SK-MEL-5 (cell line): ENCODE results near the gene GSX1. TPM values are rescaled to one million over a fixed set of nuclear protein-coding genes. Genes with fewer than 3 reads are reported as not detected.

Experiments used
- DNase-seq: peaks from one replicate; pipeline ENCODE4 v3.0.0-alpha.2; 2016; ENCODE audit warnings: low read depth, low spot score
- in situ Hi-C: cut with HindIII; loops from 2 replicates; pipeline ENCODE4 v1.10.0; 2016; ENCODE audit warnings: low sequenced_read_pairs, high pct_unique_total_duplicates, low pct_unique_long_range_greater_than_20kb
- small RNA-seq, 2 experiments: library from RNA; depleted of rRNA; stranded (forward); fragments of <200 nt; gene quantifications; one replicate each; pipeline ENCODE3, GENCODE V24; 2014
- total RNA-seq: library from RNA; depleted of rRNA; stranded (reverse); fragments of >200 nt; shearing (Covaris generic); gene quantifications from 2 replicates; pipeline ENCODE4 v1.2.3, GENCODE V29; 2014; rRNA removed

Gene GSX1
- total RNA-seq, 1 experiment from 2014 or later: not detected

DNA sequence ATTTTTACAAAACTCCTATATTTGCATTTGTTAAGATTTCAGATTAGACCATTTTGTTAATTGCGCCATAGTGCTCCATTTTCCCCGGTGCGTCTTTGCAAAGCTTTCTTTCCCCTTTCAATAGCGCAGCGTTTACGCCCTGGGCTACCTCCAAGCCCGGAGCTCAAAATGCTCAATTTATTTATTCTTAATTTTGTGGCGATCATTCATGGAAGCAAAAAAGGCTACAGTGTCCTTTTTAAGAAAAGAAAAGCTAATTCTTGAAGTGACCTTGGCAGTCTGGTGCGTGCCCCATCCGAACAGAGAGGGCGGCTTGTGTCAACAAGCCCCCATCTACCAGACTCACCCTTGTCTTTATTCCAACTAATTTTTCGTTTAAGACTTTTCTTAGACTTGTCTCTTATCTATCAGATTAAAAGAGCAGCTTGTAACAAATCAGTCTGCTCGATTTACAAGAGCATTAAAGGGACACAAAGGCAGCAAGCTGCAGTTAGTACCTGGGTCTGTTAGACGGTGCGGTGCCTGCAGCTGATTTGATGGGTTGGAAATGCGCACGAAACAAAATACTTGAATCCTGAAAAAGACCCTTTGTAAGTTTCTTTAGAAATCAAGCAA lies 30.1 kb downstream of the GSX1 start:
- DNase-seq: no peak
- in situ Hi-C loops: no loop called here

DNA sequence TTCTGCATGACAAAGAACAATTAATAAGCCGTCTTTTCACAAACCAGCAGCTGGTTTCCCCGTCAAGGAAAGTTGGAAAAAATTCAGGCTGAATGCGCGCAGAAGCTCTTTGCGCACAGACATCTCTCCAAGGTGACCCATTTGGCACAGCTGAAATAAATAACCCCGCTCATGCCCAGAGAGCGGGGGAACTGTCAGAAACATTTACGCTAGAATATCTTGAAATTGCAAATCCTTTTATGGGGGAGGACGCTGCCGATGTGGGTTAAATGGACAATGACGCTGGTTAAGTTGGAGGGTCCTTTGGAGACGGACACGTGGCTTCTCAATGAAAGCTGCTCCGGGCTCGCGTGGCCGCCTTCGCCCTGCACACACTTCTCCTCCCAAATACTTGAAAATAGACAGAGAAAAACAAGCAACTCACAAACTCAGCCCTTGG lies 30.6 kb downstream of the GSX1 start:
- in situ Hi-C loops: no loop called here

DNA sequence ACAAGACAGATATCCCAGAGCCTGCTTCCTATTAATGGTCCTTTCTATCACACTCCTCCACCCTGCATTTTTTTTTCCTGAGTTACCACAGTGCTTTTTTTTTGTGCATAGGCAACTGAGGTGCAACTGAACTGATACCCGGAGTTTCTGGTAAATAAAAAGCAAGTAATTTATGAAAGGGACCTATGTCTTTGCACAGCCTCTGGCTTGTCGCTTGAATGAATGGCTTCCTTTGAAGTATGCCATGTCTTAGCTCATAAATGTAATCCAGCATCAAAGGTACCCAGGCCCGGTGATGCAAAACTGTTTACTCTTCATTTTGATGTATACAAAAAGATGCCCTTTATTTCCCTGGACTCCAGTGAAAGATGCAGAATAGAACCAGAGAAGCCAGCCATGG lies 31.8 kb downstream of the GSX1 start:
- in situ Hi-C loops: no loop called here
- no peak for DNase-seq

More for the DNA sequence above, 30.6 kb downstream of the GSX1 start:
- DNase-seq: no peak

DNA sequence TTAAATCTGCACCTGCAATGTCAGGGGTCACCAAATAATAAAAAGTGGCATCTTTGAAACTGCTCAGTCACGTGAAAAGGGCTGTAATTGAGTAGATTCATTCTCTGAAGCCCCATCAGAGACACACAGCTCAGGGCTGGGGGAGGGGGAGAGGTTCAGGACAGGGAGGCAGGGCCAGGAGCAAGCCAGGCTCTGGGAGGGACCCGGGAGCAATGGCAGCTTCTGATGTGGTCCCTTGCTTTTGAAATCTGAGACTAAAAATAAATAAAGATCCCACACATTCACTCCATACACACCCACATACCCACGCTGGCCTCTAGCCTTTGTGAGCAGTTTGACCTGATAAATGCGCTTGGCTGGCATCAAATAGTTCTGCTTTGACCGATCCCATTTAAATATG lies 32.8 kb downstream of the GSX1 start:
- in situ Hi-C loops: no loop called here
- DNase-seq: no peak

DNA sequence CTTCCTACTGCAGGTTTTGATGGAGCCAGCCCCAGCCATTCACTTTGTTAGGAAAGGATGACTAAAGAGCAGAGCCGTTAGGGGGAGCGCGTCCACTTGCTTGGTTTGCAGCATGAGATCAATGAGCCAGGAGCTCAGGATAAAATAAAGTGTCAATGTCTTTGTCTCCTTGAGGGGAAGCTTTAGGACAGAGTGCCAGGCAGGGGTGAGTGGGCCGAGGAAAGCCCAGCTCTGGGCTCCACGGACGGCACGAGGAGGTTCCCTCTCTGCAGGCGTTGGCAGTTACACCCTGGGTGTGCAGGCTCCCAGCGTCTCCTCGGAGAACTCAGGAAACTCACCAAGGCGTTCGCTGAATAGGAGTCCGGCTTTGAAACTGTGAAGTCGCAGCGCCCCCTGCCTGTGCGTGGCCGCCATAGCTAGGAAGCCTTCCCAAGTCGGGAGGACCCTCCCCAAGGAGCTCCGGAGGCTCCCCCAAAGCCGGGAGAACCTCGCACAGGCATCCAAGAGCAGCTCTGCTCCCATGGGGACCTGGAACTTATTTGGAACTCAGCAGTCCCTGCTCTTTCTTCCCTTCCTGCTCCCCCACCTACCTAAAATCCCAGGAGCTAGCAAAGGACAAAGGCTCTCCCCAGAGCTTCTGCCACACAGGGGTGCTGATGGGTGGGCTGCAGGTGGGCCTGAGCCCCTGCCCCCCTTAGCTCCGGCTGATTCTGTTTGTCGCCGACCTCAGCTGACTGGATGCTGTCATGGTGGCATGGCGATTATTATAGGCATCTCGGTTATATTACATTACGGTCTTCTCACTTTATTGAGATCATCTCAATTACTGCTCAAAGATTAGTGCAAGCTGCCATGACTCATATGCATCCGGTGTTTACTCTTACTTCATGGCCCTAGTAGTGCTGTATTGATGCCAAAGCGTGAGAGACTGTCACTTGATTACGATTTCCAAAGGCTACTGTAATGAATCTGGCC lies 34.4 kb downstream of the GSX1 start:
- in situ Hi-C loops: no loop called here
- peak; percentile 89 for DNase-seq

DNA sequence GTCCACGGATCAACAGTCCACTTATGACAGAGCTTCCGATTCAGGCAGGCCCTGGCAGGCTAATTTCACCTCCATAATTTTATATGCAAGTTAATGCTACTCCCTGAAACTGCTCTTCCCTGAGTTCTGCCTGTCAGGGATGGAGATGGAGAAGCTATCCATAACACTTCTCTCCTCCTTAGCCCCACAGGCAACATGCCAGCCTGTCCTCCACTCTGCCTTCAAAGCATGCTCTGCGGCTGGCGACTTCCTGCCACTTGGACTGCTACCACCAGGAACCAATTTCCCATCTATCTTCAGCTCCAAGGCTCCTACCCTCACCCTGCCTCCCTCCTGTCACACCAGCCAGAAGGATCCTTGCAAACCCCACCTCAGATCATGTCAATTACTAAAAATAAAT lies 35.4 kb downstream of the GSX1 start:
- in situ Hi-C loops: no loop called here
- DNase-seq: no peak

DNA sequence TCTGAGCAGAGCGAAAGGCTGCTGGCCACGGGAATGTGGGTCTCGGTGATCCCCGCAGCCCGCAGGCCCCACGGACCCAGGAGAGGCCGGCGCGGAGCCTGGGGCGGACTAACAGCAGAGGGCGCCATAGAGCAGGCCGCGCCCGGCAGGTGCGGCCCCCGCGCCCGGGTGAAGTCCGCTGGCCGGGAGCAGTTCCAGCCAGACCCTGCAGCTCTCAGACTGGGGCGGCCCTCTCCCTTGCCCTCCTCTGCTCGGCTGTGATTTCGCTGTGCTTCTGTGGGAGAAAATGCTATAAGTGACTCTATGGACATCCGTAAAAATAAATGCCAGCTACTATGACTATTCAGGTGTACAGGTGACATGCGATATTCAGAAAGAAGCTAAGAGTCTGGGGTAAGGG lies 37.7 kb downstream of the GSX1 start:
- DNase-seq: peak; percentile 43
- in situ Hi-C loops: no loop called here

DNA sequence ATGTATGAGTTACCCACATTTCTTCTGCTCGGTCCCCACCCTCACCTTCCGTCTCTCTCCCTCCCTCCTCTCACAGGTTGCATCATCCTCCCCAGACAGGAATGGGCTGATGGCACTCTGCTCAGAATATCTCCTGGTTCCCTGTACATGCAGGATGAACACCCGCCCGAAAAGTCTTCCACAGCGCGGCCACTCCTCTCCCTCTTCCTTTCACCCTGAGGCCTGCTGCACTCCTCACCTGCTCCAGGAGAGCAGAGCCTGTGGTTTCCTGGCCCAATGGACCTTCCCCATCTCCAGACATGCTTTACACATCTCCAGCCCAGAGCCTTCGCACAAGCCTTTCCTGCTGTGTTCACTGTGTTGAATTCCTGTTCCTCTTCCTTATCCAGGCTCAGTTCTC lies 40.9 kb downstream of the GSX1 start:
- no peak for DNase-seq
- in situ Hi-C loops: no loop called here

DNA sequence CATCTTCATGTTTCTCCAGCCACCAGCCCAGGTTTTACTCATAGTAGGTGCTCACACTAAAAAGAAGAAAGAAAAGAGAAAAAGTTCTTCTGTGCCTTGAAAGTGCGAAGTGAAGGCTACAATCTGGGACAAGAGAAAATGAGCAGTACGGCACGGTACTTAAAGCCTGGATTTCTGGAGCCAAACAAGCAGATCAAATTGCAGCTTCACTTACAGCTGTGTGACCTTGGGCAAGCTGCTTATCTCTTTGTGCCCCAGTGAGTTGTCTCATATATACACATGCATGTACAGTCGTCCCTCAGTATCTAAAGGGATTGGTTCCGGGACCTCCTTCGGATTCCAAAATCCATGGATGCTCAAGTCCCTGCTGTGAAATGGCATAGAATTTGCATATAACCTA lies 41.8 kb downstream of the GSX1 start:
- in situ Hi-C loops: no loop called here

DNA sequence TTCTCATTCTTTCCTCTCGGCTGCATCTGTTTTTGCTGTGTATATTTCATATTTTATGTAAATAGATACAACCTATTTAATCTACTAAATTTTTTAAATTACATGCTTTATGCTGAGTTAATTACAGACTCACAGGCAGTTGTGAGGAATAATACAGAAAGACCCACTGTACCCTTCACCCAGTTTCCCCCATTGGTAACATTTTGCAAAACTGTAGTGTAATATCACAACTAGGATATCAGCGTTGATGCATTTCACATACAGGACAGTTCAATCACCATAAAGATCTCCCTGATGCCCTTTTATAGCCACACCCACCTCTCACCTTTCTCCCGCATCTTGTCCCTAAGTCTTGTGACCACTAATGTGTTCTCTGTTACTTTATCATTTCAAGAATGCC lies 43.5 kb downstream of the GSX1 start:
- in situ Hi-C loops: no loop called here
- DNase-seq: no peak

More for the DNA sequence above, 41.8 kb downstream of the GSX1 start:
- no peak for DNase-seq

DNA sequence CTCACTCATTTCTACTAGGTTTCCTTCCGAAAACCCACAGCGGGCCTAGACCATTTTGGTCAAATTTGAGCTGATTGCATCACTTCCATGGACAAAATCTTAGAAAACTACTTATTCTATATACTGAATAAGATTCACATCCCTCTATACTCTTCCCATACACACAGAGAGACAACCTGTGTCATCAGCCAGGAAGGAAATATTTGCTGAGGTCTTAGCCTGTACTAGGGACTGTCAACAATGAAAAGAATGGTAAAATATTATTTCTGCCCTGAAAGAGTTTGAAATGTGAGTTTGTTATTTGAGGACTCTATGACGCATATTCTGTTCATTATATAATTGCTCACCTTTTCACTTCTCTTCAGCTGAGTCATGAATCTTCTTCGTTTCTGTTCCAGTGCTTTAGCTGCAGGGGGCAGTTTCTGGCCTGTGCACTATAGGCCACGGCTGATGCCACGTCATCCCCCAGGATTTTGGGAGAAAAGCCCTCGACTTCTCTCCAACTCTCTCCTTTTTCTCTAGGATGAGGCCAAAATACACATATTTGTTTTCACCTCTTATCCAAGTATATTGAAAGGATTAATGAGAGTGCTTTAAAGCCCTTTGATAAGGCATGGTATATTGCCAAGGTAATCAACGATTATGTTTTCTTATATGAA lies 47.7 kb downstream of the GSX1 start:
- peak; percentile 9 for DNase-seq
- in situ Hi-C loops: no loop called here

DNA sequence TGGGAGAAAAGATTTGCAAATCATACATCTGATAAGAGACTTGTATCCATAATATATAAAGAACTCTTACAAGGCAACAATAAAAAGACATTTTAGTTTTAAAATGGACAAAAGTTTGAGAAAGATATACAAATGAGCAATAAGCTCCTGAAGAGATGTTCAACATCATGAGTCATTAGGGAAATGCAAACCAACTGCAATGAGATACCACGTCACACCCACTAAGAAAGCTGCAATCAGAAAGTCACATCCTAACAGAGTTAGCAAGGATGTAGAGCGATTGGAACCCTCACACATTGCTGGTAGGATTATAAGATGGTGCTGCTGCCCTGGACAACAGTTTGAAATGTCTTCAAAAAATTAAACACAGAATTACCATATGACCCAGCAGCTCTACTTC lies 50.3 kb downstream of the GSX1 start:
- DNase-seq: no peak
- in situ Hi-C loops: no loop called here

Small RNA genes lying within 50 kb of the gene (small RNA-seq; reads per million reads assigned to genes)
- 0 reads per million in 2 experiments for gene RNU6-73P

Other genes with a start within 250 kb of the GSX1 start
- 13.4 and 14.8 TPM in 2 replicates for gene LNX2, start 172.0 kb upstream of the GSX1 start, total RNA-seq
- 205 and 213 TPM in 2 replicates for gene POLR1D, start 170.6 kb upstream of the GSX1 start, total RNA-seq
- not detected in 2 replicates for gene PDX1, start 127.5 kb downstream of the GSX1 start, total RNA-seq
- 2.5 and 4.4 TPM in 2 replicates for gene CDX2, start 176.8 kb downstream of the GSX1 start, total RNA-seq
- not detected in 2 replicates for gene URAD, start 196.2 kb downstream of the GSX1 start, total RNA-seq